ENCODE data around the gene HS6ST1.

GRCh38 chr2:128356127-128356526 lies 37.5 kb upstream of the HS6ST1 start:
- TF ChIP-seq PATZ1 (CRISPR knock-in tag; IDR thresholded peaks at IDR 0.05; ENCODE audit: borderline replicate concordance), result no peak
- TF ChIP-seq ARNTL (CRISPR knock-in tag; IDR thresholded peaks at IDR 0.05; ENCODE audit: borderline replicate concordance, low read depth), result no peak
- no peak for TF ChIP-seq ISL1 (CRISPR knock-in tag; IDR thresholded peaks at IDR 0.05)
- TF ChIP-seq PPARA (CRISPR knock-in tag; IDR thresholded peaks at IDR 0.05; ENCODE audit: borderline replicate concordance), result no peak
- TF ChIP-seq ZNF565 (CRISPR knock-in tag; conservative IDR thresholded peaks at IDR 0.05; ENCODE audit: low read depth), result no peak
- no peak for TF ChIP-seq ZFP30 (CRISPR knock-in tag; IDR thresholded peaks at IDR 0.05)
- no peak for TF ChIP-seq ZFP3 (CRISPR knock-in tag; IDR thresholded peaks at IDR 0.05)
- no peak for TF ChIP-seq CREB5 (CRISPR knock-in tag; IDR thresholded peaks at IDR 0.05; ENCODE audit: low read depth)
- TF ChIP-seq ESRRG (CRISPR knock-in tag; IDR thresholded peaks at IDR 0.05), result no peak
